Measurements from ENCODE around the gene CELF4.

DNA sequence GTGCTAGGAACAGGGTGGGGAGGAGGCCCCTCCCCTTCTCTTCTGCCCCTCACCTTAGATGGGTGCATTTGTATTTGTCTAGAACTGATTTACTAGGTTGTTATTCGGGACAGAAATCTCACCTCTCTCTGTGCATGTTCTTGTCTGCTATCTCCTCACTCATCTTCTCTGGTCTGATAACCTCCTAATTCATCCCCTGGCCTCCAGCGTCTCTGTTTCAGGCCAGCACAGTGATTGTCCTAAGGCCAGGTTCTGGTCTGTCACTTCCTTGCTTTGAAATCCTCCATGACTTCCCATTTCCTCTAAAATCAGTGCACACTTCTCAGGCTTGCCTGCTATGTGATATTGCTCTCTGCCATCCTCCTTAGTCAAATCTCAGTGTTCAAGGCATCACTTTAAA is 58.4 kb downstream of the CELF4 start:
- TF ChIP-seq POLR2A (IDR thresholded peaks at IDR 0.05; ENCODE audit: low read depth, low read length): no peak
- TF ChIP-seq TAF1 (IDR thresholded peaks at IDR 0.05; ENCODE audit: low read depth, low read length): no peak
- no peak for TF ChIP-seq POLR2AphosphoS5 (IDR thresholded peaks at IDR 0.05; ENCODE audit: low read depth, low read length)
- no peak for TF ChIP-seq SPI1 (IDR thresholded peaks at IDR 0.05; ENCODE audit: low read depth, low read length)
- TF ChIP-seq PAX5 (IDR thresholded peaks at IDR 0.05; ENCODE audit: insufficient read depth, low read length, severe bottlenecking): no peak
- no peak for TF ChIP-seq POU2F2 (IDR thresholded peaks at IDR 0.05; ENCODE audit: low read depth, low read length)

All from GM12891 (cell line).